ENCODE results near the gene TAF8. TPM values are rescaled to one million over a fixed set of nuclear protein-coding genes. Genes with fewer than 3 reads are reported as not detected.
"Not testable (repeated sequence)": the region's sequence is repeated elsewhere in the genome, so short reads cannot be mapped to it uniquely, and the experiment has no call there.

The TAF8 gene
- 10 to 100 TPM; 46.2 to 50.4 TPM for total RNA-seq

- H3K4me1 Mint-ChIP-seq = peaks cover 54% of the 10 kb centered on the region
- no peaks in the 10 kb centered on the region for H3K27me3 Mint-ChIP-seq
- H3K27ac Mint-ChIP-seq = peak within 1 kb of the TSS; percentile 99
- DNase-seq = peak; percentile 92
- H3K36me3 Mint-ChIP-seq = peaks cover 26% of the 10 kb centered on the region
- no peaks in the 10 kb centered on the region for H3K9me3 Mint-ChIP-seq
- POLR2A ChIA-PET = interaction anchor here (0.5 to 23.6 kb wide), 24 partner anchors 10 to 1579 kb away, joined by 3 to 556 read pairs (median 4); partner anchors contain the start of genes BICRAL, BYSL, CCND3 and MED20
- ATAC-seq (ENCODE audit: low read depth) = peak; percentile 75
- H3K4me3 Mint-ChIP-seq = peak within 1 kb of the TSS; percentile 97
Observed at GRCh38 chr6:42050297-42051267, at the start of gene TAF8. Gene TAF8, plus strand, starts transcription at chr6:42050524. Its CDS starts 18 bp downstream, at chr6:42050542.

- no peak for ATAC-seq (ENCODE audit: low read depth)
- peak overlapping the region; percentile 70 for H3K27ac Mint-ChIP-seq
Observed at GRCh38 chr6:42001506-42001905, 48.8 kb upstream of the TAF8 start.

GRCh38 chr6:42003658-42004057, 46.7 kb upstream of the TAF8 start:
- DNase-seq; H3K9me3 Mint-ChIP-seq; ATAC-seq (ENCODE audit: low read depth); H3K27ac Mint-ChIP-seq; H3K4me3 Mint-ChIP-seq; H3K27me3 Mint-ChIP-seq: not testable (repeated sequence)
- peaks cover 19% of the 10 kb centered on the region for H3K36me3 Mint-ChIP-seq
- POLR2A ChIA-PET = interaction anchor here (0.7 kb wide), 1 partner anchor 24 kb away, joined by 3 read pairs; no protein-coding TSS in a partner anchor
- H3K4me1 Mint-ChIP-seq = peaks cover 25% of the 10 kb centered on the region

More at GRCh38 chr6:42001506-42001905, 48.8 kb upstream of the TAF8 start:
- Mint-ChIP-seq H3K4me1 (peaks cover 13% of the 10 kb centered on the region), H3K9me3 (peaks cover 7% of the 10 kb centered on the region), H3K36me3 (peaks cover 28% of the 10 kb centered on the region), H3K4me3 (peak overlapping the region; percentile 38), H3K27me3 (no peaks in the 10 kb centered on the region)
- DNase-seq = no peak
- POLR2A ChIA-PET = interaction anchor here (1.7 kb wide), 1 partner anchor 21 kb away, joined by 5 read pairs; no protein-coding TSS in a partner anchor

GRCh38 chr6:42007286-42008137, 42.8 kb upstream of the TAF8 start:
- POLR2A ChIA-PET = interaction anchor here (0.7 to 4.2 kb wide), 13 partner anchors 10 to 220 kb away, joined by 3 to 38 read pairs (median 4); partner anchors contain the start of genes BYSL, CCND3, MED20 and TOMM6
- DNase-seq (no peak), ATAC-seq (ENCODE audit: low read depth) (peak; percentile 55)
- H3K9me3 Mint-ChIP-seq = no peaks in the 10 kb centered on the region
- peak overlapping the region; percentile 98 for H3K27ac Mint-ChIP-seq
- H3K27me3 Mint-ChIP-seq = no peaks in the 10 kb centered on the region
- H3K4me3 Mint-ChIP-seq = peak overlapping the region; percentile 78
- H3K36me3 Mint-ChIP-seq = peaks cover 13% of the 10 kb centered on the region
- H3K4me1 Mint-ChIP-seq = peaks cover 51% of the 10 kb centered on the region

- not testable (repeated sequence) for ATAC-seq (ENCODE audit: low read depth); DNase-seq; H3K9me3 Mint-ChIP-seq; H3K27me3 Mint-ChIP-seq
- peaks cover 11% of the 10 kb centered on the region for H3K36me3 Mint-ChIP-seq
- POLR2A ChIA-PET = interaction anchor here (0.6 to 4.2 kb wide), 13 partner anchors 9 to 762 kb away, joined by 3 to 38 read pairs (median 5); partner anchors contain the start of genes BYSL, CCND3, MED20 and TOMM6
- peaks cover 57% of the 10 kb centered on the region for H3K4me1 Mint-ChIP-seq
- peak overlapping the region; percentile 78 for H3K4me3 Mint-ChIP-seq
- H3K27ac Mint-ChIP-seq = peak overlapping the region; percentile 98
Observed at GRCh38 chr6:42008138-42008528, 42.2 kb upstream of the TAF8 start.

- peak overlapping the region; percentile 85 for H3K4me3 Mint-ChIP-seq
- DNase-seq (no peak), ATAC-seq (ENCODE audit: low read depth) (peak; percentile 4)
- H3K27me3 Mint-ChIP-seq = no peaks in the 10 kb centered on the region
- POLR2A ChIA-PET = interaction anchor here (1.3 to 4.2 kb wide), 7 partner anchors 12 to 74 kb away, joined by 4 to 38 read pairs (median 7); partner anchors contain the start of gene CCND3
- H3K4me1 Mint-ChIP-seq = peaks cover 67% of the 10 kb centered on the region
- H3K27ac Mint-ChIP-seq = peak overlapping the region; percentile 98
- peaks cover 17% of the 10 kb centered on the region for H3K36me3 Mint-ChIP-seq
- peaks cover 1% of the 10 kb centered on the region for H3K9me3 Mint-ChIP-seq
Observed at GRCh38 chr6:42009844-42010184, 40.5 kb upstream of the TAF8 start.

- Mint-ChIP-seq H3K4me1 (peaks cover 70% of the 10 kb centered on the region), H3K9me3 (peaks cover 1% of the 10 kb centered on the region), H3K27me3 (no peaks in the 10 kb centered on the region), H3K4me3 (peak overlapping the region; percentile 85), H3K27ac (peak overlapping the region; percentile 98), H3K36me3 (peaks cover 20% of the 10 kb centered on the region)
- DNase-seq (peak; percentile 58), ATAC-seq (ENCODE audit: low read depth) (peak; percentile 74)
- POLR2A ChIA-PET = interaction anchor here (1.3 to 4.2 kb wide), 7 partner anchors 12 to 74 kb away, joined by 4 to 38 read pairs (median 7); partner anchors contain the start of gene CCND3
Observed at GRCh38 chr6:42010185-42010891, 40.0 kb upstream of the TAF8 start.

GRCh38 chr6:42010909-42011308, 39.4 kb upstream of the TAF8 start:
- DNase-seq = no peak
- H3K4me1 Mint-ChIP-seq = peaks cover 70% of the 10 kb centered on the region

GRCh38 chr6:42012501-42013133, 37.7 kb upstream of the TAF8 start:
- no peak overlapping the region for H3K4me3 Mint-ChIP-seq
- ATAC-seq (ENCODE audit: low read depth) (no peak), DNase-seq (no peak)
- peak overlapping the region; percentile 41 for H3K27ac Mint-ChIP-seq
- peaks cover 22% of the 10 kb centered on the region for H3K36me3 Mint-ChIP-seq
- H3K4me1 Mint-ChIP-seq = peaks cover 75% of the 10 kb centered on the region
- POLR2A ChIA-PET = interaction anchor here (1.2 to 1.5 kb wide), 2 partner anchors 27 to 74 kb away, joined by 4 to 6 read pairs; no protein-coding TSS in a partner anchor
- H3K9me3 Mint-ChIP-seq = peaks cover 1% of the 10 kb centered on the region
- H3K27me3 Mint-ChIP-seq = no peaks in the 10 kb centered on the region

More at GRCh38 chr6:42010909-42011308, 39.4 kb upstream of the TAF8 start:
- ATAC-seq (ENCODE audit: low read depth) = no peak
- peaks cover 20% of the 10 kb centered on the region for H3K36me3 Mint-ChIP-seq
- peak overlapping the region; percentile 85 for H3K4me3 Mint-ChIP-seq
- peak overlapping the region; percentile 98 for H3K27ac Mint-ChIP-seq
- POLR2A ChIA-PET = interaction anchor here (1.5 to 4.2 kb wide), 4 partner anchors 11 to 71 kb away, joined by 6 to 38 read pairs (median 8); partner anchors contain the start of gene CCND3
- H3K27me3 Mint-ChIP-seq = no peaks in the 10 kb centered on the region
- peaks cover 1% of the 10 kb centered on the region for H3K9me3 Mint-ChIP-seq

- POLR2A ChIA-PET = interaction anchor here (1.5 kb wide), 1 partner anchor 26 kb away, joined by 4 read pairs; no protein-coding TSS in a partner anchor
- Mint-ChIP-seq H3K36me3 (peaks cover 22% of the 10 kb centered on the region), H3K27me3 (no peaks in the 10 kb centered on the region), H3K9me3 (peaks cover 1% of the 10 kb centered on the region), H3K27ac (peak overlapping the region; percentile 41), H3K4me1 (peaks cover 71% of the 10 kb centered on the region), H3K4me3 (no peak overlapping the region)
- ATAC-seq (ENCODE audit: low read depth) (no peak), DNase-seq (no peak)
Observed at GRCh38 chr6:42013134-42013516, 37.2 kb upstream of the TAF8 start.

GRCh38 chr6:42017021-42017643, 33.2 kb upstream of the TAF8 start:
- DNase-seq (no peak), ATAC-seq (ENCODE audit: low read depth) (peak; percentile 73)
- peaks cover 24% of the 10 kb centered on the region for H3K36me3 Mint-ChIP-seq
- H3K27me3 Mint-ChIP-seq = no peaks in the 10 kb centered on the region
- H3K27ac Mint-ChIP-seq = peak overlapping the region; percentile 94
- POLR2A ChIA-PET = interaction anchor here (0.6 to 2.6 kb wide), 9 partner anchors 9 to 81 kb away, joined by 3 to 9 read pairs (median 4); partner anchors contain the start of gene CCND3
- peaks cover 60% of the 10 kb centered on the region for H3K4me1 Mint-ChIP-seq
- H3K4me3 Mint-ChIP-seq = peak overlapping the region; percentile 75
- H3K9me3 Mint-ChIP-seq = peaks cover 1% of the 10 kb centered on the region
